Inferior parietal cortex (tissue), 1 donor: ENCODE results near the gene SPEM3.
"Not testable (repeated sequence)": the region's sequence is repeated elsewhere in the genome, so short reads cannot be mapped to it uniquely, and the experiment has no call there.

Experiments
- DNase-seq: peaks from one replicate; pipeline ENCODE4 v3.0.0-alpha.2; 2016; ENCODE audit errors: extremely low spot score

Gene SPEM3

DNA sequence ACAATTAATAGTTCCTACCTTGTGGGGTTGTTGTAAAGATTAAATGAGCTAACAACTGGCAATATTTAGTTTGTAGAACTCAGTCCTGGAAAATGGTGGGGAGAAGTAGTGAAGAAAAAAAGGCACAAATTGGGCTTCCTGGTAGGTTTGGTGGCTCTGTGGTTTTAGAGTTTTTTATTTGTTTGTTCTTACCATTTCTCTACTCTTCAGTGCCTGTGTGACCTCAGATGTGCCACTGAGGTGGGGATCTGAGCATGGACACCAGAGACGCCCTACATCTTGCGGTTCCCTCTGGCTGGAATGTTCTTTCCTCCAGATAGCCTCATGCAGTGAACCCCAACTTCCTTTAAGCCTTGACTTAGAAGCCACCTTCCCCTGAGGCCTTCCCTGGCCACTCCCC is 43.1 kb downstream of the SPEM3 start:
- DNase-seq, result no peak

DNA sequence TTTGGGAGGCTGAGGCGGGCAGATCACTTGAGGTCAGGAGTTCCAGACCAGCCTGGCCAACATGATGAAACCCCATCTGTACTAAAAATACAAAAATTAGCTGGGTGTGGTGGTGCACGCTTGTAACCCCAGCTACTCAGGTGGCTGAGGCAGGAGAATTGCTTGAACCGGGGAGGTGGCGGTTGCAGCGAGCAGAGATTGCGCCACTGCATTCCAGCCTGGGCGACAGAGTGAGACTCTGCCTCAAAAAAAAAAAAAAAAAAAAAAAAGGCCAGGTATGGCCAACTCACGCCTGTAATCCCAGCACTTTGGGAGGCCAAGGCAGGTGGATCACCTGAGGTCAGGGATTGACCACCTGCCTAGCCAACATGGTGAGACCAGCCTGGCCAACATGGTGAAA is 46.1 kb downstream of the SPEM3 start:
- DNase-seq, result not testable (repeated sequence)

DNA sequence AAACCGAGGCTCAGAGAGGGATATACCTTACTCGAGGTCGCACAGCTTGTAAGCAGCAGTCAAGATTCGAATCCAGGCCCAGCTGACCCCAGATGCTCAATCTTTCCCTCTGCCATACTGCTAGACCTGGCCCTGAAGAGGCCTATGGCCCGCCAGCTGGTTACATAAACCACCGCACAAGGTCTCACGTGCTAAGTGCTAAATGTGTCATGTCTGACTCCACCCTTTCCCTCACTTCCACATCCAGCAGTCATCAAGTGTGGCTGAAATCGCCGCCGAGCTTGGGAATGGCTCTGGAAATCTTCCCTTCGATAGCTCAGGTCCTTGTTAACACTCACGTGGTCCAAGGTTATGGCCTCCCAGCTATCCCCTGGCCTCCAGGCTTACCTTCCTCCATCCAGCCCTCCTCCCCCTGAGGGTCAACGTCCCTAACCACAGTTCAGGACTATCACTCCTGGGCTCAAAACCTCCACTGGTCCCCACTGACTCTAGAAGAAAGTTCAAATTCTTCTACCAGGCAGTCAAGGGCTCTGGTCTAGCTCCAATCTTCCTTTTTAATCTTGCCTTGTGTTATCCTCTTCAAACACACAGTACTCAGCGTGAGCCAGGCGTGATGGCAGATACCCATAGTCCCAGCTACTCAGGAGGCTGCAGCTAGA is 47.2 kb downstream of the SPEM3 start:
- DNase-seq, result no peak

DNA sequence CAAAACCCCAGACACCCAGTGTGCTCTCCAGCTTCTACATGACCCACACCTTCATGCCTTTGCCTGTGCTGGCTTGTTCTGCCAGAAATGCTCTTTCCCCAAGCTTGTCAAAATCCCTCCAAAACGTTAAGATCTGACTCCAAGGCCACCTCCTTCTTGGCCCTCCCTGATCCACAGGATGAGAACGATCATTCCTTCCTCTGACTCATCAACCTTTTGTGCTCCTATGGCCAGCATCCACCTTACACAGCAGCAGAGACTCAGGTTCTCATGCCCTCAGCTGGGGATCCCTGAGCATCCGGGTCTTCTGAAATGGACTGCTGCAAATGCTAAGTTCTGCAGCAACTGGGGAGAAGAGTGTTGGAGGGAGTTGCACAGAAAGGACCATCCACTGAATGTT is 47.8 kb downstream of the SPEM3 start:
- no peak for DNase-seq

DNA sequence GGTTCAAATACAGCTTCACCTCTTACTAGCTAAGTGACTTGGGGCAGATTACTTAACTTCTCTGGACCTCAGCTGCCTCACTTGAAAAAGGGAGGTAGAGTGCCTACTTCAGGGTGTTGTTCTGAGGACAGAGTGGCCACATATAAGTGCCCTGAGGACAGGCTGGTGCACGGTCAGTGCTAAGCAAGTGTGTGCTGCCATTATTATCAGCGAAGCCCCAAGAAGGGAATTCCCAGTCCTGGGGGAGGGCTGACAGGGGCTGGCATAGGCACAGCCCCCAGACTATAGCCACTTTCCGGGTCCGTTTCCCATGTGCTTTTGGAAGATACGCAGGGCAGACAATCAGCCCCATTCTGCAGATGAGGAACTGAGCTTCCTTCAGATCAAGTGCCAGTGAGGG is 48.3 kb downstream of the SPEM3 start:
- DNase-seq, result no peak

DNA sequence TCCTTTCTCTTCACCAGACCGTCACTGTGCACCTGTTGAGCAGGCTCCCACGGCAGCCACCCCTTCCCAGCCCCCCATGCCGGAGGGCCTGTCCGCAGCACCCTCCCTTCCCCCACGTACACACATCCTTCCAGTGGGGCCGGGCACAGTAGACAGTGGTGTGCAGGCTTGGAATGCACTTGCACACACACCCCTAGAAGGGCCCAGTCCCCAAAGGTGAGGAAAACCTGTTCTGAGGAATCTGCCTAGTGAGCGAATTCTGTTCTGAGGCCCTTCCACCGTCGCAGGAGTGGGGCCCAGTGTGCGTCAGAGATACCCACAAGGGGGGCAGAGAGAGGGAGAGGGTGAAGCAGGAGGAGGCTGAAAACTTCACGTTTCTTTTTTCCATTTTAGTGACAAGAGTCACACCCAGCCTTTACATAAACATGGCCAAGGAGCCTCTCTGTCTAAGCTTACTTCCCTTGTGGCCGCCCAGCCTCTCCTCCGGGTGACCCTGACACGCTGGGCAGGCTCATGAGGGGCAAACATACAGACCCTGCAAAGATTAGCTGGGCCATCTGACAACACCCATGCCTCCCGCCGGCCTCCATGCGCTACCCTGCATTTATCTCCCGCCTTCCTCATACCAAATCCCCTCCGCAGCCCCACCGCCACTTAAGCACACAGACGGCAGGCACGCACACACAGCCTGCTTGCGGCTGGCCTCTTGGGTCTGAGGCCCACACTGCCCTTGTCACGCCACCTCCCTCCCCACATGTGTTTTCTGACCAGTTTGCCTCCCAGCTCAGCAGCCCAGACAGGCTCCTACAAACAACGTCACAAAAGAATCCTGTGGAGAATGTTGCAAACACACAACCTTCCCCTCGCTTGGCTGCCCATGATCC is 49.0 kb downstream of the SPEM3 start:
- no peak for DNase-seq

DNA sequence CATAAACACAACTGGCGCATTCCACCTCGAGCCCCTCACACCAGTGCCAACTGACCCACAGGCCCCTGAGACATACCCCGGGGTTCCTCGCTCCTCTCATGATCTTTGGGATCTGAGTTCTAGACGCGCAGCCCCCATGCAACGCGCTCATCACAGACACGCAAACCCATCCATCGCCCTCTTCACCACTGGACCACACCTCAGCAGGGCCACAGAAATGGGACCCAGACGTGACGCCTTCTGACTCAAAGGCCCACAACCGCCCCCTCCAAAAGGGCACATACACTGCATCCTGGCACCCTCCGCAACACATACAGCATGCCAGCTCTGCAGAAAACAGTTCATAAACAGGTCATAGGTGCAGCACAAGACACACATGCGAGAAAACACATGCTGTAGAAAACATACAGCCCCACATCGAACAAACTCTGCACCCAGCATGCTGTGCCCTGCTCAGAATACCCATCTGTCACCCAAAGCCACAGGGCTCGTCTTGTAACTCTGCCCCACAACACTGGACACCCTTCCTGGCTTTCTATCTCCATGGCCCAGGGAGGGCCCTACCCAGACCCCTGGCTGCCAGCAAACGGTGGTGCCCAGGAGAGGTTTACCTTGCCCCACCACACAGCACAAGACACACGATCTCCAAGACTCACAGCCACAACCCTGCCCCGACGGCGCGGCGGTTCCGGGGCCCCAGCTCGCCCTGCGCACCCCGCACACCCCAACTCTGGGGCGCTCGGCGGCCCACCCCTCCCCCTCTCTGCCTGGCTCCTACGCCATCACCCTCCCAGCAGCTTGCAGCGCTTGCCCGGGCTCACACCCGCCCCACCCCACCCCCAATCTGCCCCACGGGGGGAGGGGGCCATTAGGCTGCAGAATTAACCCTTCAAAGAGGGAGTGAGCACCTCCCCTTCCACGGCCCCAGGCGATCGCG is 49.9 kb downstream of the SPEM3 start:
- peak; percentile 32 for DNase-seq

DNA sequence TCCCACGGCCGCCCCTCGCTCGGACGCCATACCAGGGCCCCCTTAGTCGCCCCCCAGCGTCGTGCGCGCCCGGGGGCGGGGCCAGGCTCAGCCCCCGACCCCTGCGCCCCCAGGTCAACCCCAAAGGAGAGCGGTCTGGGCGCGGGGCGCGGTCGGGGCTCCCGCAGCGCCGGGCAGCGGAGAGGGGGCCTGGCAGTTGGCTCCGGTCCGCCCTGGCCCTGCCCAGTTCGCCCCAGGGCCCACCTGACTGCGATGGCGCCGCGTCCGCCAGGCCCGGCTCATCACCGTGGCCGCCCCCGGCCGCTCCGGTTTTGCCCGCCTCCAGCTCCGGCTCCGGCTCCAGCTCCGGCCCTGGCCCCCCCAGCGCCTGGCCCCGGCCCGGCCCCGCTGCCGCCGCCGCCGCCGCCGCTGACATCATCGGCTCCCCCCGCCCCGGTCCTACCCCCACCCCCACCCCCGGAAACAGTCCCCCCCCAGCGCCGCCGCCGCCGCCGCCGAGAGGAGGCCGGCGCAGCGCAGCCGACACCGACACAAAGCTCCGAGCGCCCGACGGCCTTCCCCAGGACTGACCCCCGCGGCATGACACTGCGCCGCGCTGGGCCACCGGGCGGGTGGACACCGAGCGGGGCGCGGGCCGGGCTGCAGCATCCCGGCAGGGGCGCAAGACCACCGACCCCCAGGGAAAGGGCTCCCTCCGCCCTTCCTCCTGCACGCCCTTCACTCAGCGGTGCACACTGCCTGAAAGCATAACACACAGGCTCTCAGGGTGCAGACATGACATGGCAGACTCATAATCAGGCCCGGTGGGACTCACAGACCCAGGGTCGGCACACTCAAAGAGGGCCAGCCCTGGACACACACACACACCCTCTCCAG is 50.8 kb downstream of the SPEM3 start, which contains the start of gene ZBTB4:
Gene ZBTB4, minus strand, starts transcription at position 419 of the 876 bp plus-strand sequence. CDS start 12,830 bp downstream, outside the sequence.
- peak; percentile 31 for DNase-seq

DNA sequence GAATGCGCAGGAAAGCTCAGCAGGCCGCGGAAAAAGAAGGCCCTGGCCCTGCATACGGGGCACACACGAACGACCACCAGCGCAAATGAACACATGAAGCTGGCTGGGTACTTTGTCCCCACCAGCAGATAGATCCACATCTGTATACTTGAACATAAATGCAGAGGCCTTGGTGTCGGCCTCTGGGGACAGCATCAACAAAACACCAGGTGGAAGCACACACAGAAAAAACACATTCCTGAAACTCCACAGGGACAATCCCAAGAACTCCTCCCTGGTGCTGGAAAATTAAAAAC is 51.4 kb downstream of the SPEM3 start:
- DNase-seq, result no peak

DNA sequence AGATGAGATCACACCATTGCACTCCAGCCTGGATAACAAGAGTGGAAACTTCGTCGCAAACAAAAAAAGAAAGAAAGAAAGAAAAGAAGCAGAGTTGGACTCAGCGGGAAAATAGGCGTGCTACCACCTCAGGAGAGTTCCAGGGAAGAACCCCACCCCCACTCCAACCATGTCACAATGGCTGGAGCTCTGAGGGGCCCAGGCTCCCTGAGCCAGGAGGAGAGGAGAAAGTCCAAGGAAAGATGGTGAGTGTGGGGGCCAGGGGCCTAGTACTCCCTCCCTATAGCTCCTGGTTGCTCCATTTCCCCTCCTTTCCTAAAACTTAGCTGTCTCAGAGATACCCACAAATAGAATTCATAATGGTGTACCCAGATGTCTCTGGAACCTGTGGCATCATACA is 52.6 kb downstream of the SPEM3 start, which contains the start of gene SLC35G6:
Gene SLC35G6, plus strand, starts transcription at position 172 of the 400 bp plus-strand sequence. Its CDS starts 71 bp downstream, at position 243.
- not testable (repeated sequence) for DNase-seq

DNA sequence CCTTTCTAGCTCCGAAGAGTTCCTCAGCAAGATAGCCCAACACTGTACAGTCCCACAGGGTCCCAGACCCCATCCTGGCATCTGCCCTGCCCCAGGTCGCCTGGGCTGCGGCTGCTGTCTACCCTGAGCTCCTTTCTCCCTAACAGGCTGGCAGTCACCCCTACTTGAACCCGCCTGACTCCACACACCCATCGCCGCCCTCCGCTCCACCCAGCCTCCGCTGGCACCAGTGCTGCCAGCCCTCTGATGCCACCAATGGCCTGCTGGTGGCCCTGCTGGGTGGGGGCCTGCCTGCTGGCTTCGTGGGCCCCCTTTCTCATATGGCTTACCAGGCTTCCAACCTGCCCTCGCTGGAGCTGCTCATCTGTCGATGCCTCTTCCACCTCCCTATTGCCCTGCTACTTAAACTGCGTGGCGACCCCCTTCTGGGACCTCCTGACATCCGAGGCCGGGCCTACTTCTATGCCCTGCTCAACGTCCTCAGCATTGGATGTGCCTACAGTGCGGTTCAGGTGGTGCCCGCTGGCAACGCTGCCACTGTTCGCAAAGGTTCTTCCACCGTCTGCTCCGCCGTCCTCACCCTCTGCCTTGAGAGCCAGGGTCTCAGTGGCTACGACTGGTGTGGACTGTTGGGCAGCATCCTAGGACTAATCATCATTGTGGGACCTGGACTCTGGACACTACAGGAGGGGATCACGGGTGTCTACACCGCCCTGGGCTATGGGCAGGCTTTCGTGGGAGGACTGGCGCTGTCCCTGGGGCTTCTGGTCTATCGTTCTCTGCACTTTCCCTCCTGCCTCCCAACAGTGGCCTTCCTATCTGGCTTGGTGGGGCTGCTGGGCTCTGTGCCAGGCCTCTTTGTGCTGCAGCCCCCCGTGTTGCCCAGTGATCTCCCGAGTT is 53.4 kb downstream of the SPEM3 start:
- DNase-seq, result not testable (repeated sequence)
